Measurements from ENCODE around the gene SLC26A2. TPM values are rescaled to one million over a fixed set of nuclear protein-coding genes. Genes with fewer than 3 reads are reported as not detected.
A peak's percentile ranks its signal among the peaks of the same experiment; 100 is the strongest.

Gene SLC26A2
- total and polyA plus RNA-seq, 4 experiments from 2014 or later: 1.4 to 14.3 (median 9.1) TPM

- Histone ChIP-seq H3K36me3 (ENCODE audit: insufficient read depth, low read length) (no peaks in the 10 kb centered on the region), H3K4me1 (ENCODE audit: insufficient read depth, low read length) (no peaks in the 10 kb centered on the region), H3K9me3 (ENCODE audit: control insufficient read depth in 1 of 2, low read length in 2 of 2) (no peaks in the 10 kb centered on the region), H3K4me3 (ENCODE audit: low read length in 2 of 2) (no peak overlapping the region), H3K27me3 (ENCODE audit: insufficient read depth, low read length) (no peaks in the 10 kb centered on the region), H3K27ac (ENCODE audit: low read depth, low read length) (no peak overlapping the region)
- ChIA-PET POLR2A (ENCODE audit: partially characterized antibody) (interaction anchor here (1.4 to 2.3 kb wide), 2 partner anchors 9 to 156 kb away, joined by 10 to 13 read pairs; partner anchors contain the start of genes HMGXB3 and TIGD6), CTCF (ENCODE audit: partially characterized antibody) (interaction anchor here (0.7 to 6.1 kb wide), 32 partner anchors 9 to 623 kb away, joined by 3 to 167 read pairs (median 4); partner anchors contain the start of genes HMGXB3, SLC26A2 and TIGD6)
- peaks cover 0 to 2% (median under 1%) of the 10 kb centered on the region in 4 donors for H3K4me1 Mint-ChIP-seq
- no peak overlapping the region for H3K4me3 Mint-ChIP-seq
- peaks cover 5 to 6% of the 10 kb centered on the region in 2 donors for H3K36me3 Mint-ChIP-seq
- H3K9me3 Mint-ChIP-seq: no peaks in the 10 kb centered on the region
- no peak overlapping the region for H3K27ac Mint-ChIP-seq
- intact Hi-C loops (cut with micrococcal nuclease): loop anchor here (1.0 to 2.0 kb wide), 5 partner anchors 11 to 354 kb away; no protein-coding TSS in a partner anchor
- no peaks in the 10 kb centered on the region for H3K27me3 Mint-ChIP-seq
- DNase-seq: peak; percentile 56 to 65 (median 60)
Measured at GRCh38 chr5:149990518-149991376, 30.2 kb downstream of the SLC26A2 start.

GRCh38 chr5:149993471-149993870 lies 32.9 kb downstream of the SLC26A2 start:
- Histone ChIP-seq H3K27me3 (ENCODE audit: insufficient read depth, low read length) (no peaks in the 10 kb centered on the region), H3K36me3 (ENCODE audit: insufficient read depth, low read length) (no peaks in the 10 kb centered on the region), H3K4me1 (ENCODE audit: insufficient read depth, low read length) (no peaks in the 10 kb centered on the region), H3K9me3 (ENCODE audit: control insufficient read depth in 1 of 2, low read length in 2 of 2) (no peaks in the 10 kb centered on the region), H3K27ac (ENCODE audit: low read depth, low read length) (no peak overlapping the region), H3K4me3 (ENCODE audit: low read length in 2 of 2) (no peak overlapping the region)
- H3K9me3 Mint-ChIP-seq: no peaks in the 10 kb centered on the region
- POLR2A ChIA-PET (ENCODE audit: partially characterized antibody): no interaction called here
- H3K27me3 Mint-ChIP-seq: no peaks in the 10 kb centered on the region
- intact Hi-C loops (cut with micrococcal nuclease): no loop called here
- H3K4me1 Mint-ChIP-seq: peaks cover 0 to 2% (median under 1%) of the 10 kb centered on the region in 4 donors
- CTCF ChIA-PET (ENCODE audit: partially characterized antibody): interaction anchor here (0.8 to 6.1 kb wide), 10 partner anchors 9 to 357 kb away, joined by 3 to 167 read pairs (median 4); partner anchors contain the start of gene SLC26A2
- peak overlapping the region in 1 of 7 donors; percentile 5 for H3K27ac Mint-ChIP-seq
- no peak for DNase-seq
- peaks cover 10 to 12% of the 10 kb centered on the region in 2 donors for H3K36me3 Mint-ChIP-seq
- no peak overlapping the region for H3K4me3 Mint-ChIP-seq

GRCh38 chr5:149995385-149996204 lies 35.0 kb downstream of the SLC26A2 start:
- Mint-ChIP-seq H3K4me1 (peaks cover 13 to 15% (median 14%) of the 10 kb centered on the region in 4 donors), H3K9me3 (no peaks in the 10 kb centered on the region), H3K27ac (no peak overlapping the region), H3K27me3 (no peaks in the 10 kb centered on the region), H3K4me3 (no peak overlapping the region), H3K36me3 (peaks cover 12% of the 10 kb centered on the region in 2 donors)
- Histone ChIP-seq H3K4me3 (ENCODE audit: low read length in 2 of 2) (no peak overlapping the region), H3K9me3 (ENCODE audit: control insufficient read depth in 1 of 2, low read length in 2 of 2) (no peaks in the 10 kb centered on the region), H3K27me3 (ENCODE audit: insufficient read depth, low read length) (no peaks in the 10 kb centered on the region), H3K4me1 (ENCODE audit: insufficient read depth, low read length) (peaks cover 9% of the 10 kb centered on the region), H3K27ac (ENCODE audit: low read depth, low read length) (no peak overlapping the region), H3K36me3 (ENCODE audit: insufficient read depth, low read length) (no peaks in the 10 kb centered on the region)
- CTCF ChIA-PET (ENCODE audit: partially characterized antibody): interaction anchor here (1.8 to 6.1 kb wide), 3 partner anchors 35 to 164 kb away, joined by 9 to 167 read pairs (median 51); partner anchors contain the start of gene SLC26A2
- intact Hi-C loops (cut with micrococcal nuclease): no loop called here
- POLR2A ChIA-PET (ENCODE audit: partially characterized antibody): no interaction called here
- no peak for DNase-seq

- Mint-ChIP-seq H3K27ac (peak overlapping the region in 1 of 7 donors; percentile 60), H3K4me1 (peaks cover 13 to 14% (median 13%) of the 10 kb centered on the region in 4 donors), H3K9me3 (no peaks in the 10 kb centered on the region), H3K4me3 (no peak overlapping the region), H3K27me3 (no peaks in the 10 kb centered on the region), H3K36me3 (peaks cover 12% of the 10 kb centered on the region in 2 donors)
- H3K9me3 ChIP-seq (ENCODE audit: control insufficient read depth in 1 of 2, low read length in 2 of 2): no peaks in the 10 kb centered on the region
- H3K4me1 ChIP-seq (ENCODE audit: insufficient read depth, low read length): peaks cover 9% of the 10 kb centered on the region
- POLR2A ChIA-PET (ENCODE audit: partially characterized antibody): no interaction called here
- no peak overlapping the region for H3K4me3 ChIP-seq (ENCODE audit: low read length in 2 of 2)
- H3K27me3 ChIP-seq (ENCODE audit: insufficient read depth, low read length): no peaks in the 10 kb centered on the region
- H3K27ac ChIP-seq (ENCODE audit: low read depth, low read length): no peak overlapping the region
- intact Hi-C loops (cut with micrococcal nuclease): no loop called here
- H3K36me3 ChIP-seq (ENCODE audit: insufficient read depth, low read length): no peaks in the 10 kb centered on the region
- CTCF ChIA-PET (ENCODE audit: partially characterized antibody): interaction anchor here (0.7 to 1.8 kb wide), 5 partner anchors 10 to 162 kb away, joined by 3 to 9 read pairs (median 5); no protein-coding TSS in a partner anchor
- DNase-seq: no peak
Measured at GRCh38 chr5:149996205-149996890, 35.8 kb downstream of the SLC26A2 start.

- ChIA-PET POLR2A (ENCODE audit: partially characterized antibody) (interaction anchor here (3.2 kb wide), 1 partner anchor 39 kb away, joined by 35 read pairs; the partner anchor contains the start of gene SLC26A2), CTCF (ENCODE audit: partially characterized antibody) (interaction anchor here (3.2 kb wide), 1 partner anchor 7 kb away, joined by 16 read pairs; no protein-coding TSS in a partner anchor)
- Mint-ChIP-seq H3K9me3 (no peaks in the 10 kb centered on the region), H3K4me3 (peak overlapping the region in 1 of 8 donors; percentile 10), H3K4me1 (peaks cover 29 to 33% (median 31%) of the 10 kb centered on the region in 4 donors), H3K27ac (peak overlapping the region in 1 of 7 donors; percentile 33), H3K36me3 (peaks cover 12 to 18% of the 10 kb centered on the region in 2 donors), H3K27me3 (no peaks in the 10 kb centered on the region)
- H3K4me1 ChIP-seq (ENCODE audit: insufficient read depth, low read length): peaks cover 28% of the 10 kb centered on the region
- no peak for DNase-seq
- intact Hi-C loops (cut with micrococcal nuclease): no loop called here
- H3K9me3 ChIP-seq (ENCODE audit: control insufficient read depth in 1 of 2, low read length in 2 of 2): no peaks in the 10 kb centered on the region
- H3K27ac ChIP-seq (ENCODE audit: low read depth, low read length): no peak overlapping the region
- H3K36me3 ChIP-seq (ENCODE audit: insufficient read depth, low read length): no peaks in the 10 kb centered on the region
- no peak overlapping the region for H3K4me3 ChIP-seq (ENCODE audit: low read length in 2 of 2)
- H3K27me3 ChIP-seq (ENCODE audit: insufficient read depth, low read length): no peaks in the 10 kb centered on the region
Measured at GRCh38 chr5:149998281-149998680, 37.7 kb downstream of the SLC26A2 start.

GRCh38 chr5:149999359-149999758 lies 38.8 kb downstream of the SLC26A2 start:
- ChIA-PET POLR2A (ENCODE audit: partially characterized antibody) (interaction anchor here (0.9 to 3.2 kb wide), 5 partner anchors 9 to 701 kb away, joined by 3 to 35 read pairs (median 11); partner anchors contain the start of genes CSNK1A1, RBM22 and SLC26A2), CTCF (ENCODE audit: partially characterized antibody) (interaction anchor here (1.0 to 3.2 kb wide), 4 partner anchors 8 to 165 kb away, joined by 3 to 16 read pairs (median 4); partner anchors contain the start of gene SLC26A2)
- no peak for DNase-seq
- Histone ChIP-seq H3K4me3 (ENCODE audit: low read length in 2 of 2) (peak overlapping the region in 1 of 2 donors; percentile 68), H3K4me1 (ENCODE audit: insufficient read depth, low read length) (peaks cover 28% of the 10 kb centered on the region), H3K36me3 (ENCODE audit: insufficient read depth, low read length) (peaks cover 2% of the 10 kb centered on the region), H3K9me3 (ENCODE audit: control insufficient read depth in 1 of 2, low read length in 2 of 2) (no peaks in the 10 kb centered on the region), H3K27me3 (ENCODE audit: insufficient read depth, low read length) (no peaks in the 10 kb centered on the region), H3K27ac (ENCODE audit: low read depth, low read length) (peak overlapping the region; percentile 80)
- H3K36me3 Mint-ChIP-seq: peaks cover 17 to 23% of the 10 kb centered on the region in 2 donors
- peaks cover 30 to 43% (median 38%) of the 10 kb centered on the region in 4 donors for H3K4me1 Mint-ChIP-seq
- no peaks in the 10 kb centered on the region for H3K27me3 Mint-ChIP-seq
- intact Hi-C loops (cut with micrococcal nuclease): no loop called here
- no peaks in the 10 kb centered on the region for H3K9me3 Mint-ChIP-seq
- peak overlapping the region; percentile 76 to 97 (median 88) for H3K4me3 Mint-ChIP-seq
- H3K27ac Mint-ChIP-seq: peak overlapping the region; percentile 81 to 96 (median 91)

Data from CD4-positive, alpha-beta memory T cell (primary cell).